ENCODE data around the gene AKT1.

DNA sequence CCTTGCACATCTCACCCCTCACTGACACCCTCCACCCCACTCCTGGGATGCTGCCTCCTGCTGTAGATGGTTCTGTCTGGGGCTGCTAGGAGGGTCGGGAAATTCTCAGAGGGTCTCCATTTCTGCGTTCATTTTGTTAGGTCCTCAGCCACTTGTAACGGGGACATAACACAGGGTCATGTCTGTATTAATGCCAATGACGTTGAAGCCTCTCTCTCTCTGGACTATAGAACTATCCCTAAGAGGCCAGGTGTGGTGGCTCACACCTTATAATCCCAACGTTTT is 28.0 kb downstream of the AKT1 start:
- TF ChIP-seq, protein P1, sequence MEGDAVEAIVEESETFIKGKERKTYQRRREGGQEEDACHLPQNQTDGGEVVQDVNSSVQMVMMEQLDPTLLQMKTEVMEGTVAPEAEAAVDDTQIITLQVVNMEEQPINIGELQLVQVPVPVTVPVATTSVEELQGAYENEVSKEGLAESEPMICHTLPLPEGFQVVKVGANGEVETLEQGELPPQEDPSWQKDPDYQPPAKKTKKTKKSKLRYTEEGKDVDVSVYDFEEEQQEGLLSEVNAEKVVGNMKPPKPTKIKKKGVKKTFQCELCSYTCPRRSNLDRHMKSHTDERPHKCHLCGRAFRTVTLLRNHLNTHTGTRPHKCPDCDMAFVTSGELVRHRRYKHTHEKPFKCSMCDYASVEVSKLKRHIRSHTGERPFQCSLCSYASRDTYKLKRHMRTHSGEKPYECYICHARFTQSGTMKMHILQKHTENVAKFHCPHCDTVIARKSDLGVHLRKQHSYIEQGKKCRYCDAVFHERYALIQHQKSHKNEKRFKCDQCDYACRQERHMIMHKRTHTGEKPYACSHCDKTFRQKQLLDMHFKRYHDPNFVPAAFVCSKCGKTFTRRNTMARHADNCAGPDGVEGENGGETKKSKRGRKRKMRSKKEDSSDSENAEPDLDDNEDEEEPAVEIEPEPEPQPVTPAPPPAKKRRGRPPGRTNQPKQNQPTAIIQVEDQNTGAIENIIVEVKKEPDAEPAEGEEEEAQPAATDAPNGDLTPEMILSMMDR (IDR thresholded peaks at IDR 0.05; ENCODE audit: low read length), result no peak
- TF ChIP-seq EZH2phosphoT487 (IDR thresholded peaks at IDR 0.05; ENCODE audit: low read length) (no peak), EZH2 (optimal IDR thresholded peaks at IDR 0.05; ENCODE audit: low read depth, low read length) (no peak)
